Body of pancreas (tissue), 4 donors: Measurements from ENCODE around the gene CASKIN2. TPM values are rescaled to one million over a fixed set of nuclear protein-coding genes. Genes with fewer than 3 reads are reported as not detected.

Experiments
- ATAC-seq: fragments of 150-250 bp; one replicate; pipeline ENCODE4 v1.9.1; 2016
- DNase-seq, 4 donors: peaks; one replicate each; pipeline ENCODE4 v3.0.0-alpha.2; 2019
- H3K27ac ChIP-seq, 4 donors: fragments of 200-600 bp; sonication (generic); 1 replicate in 3 of 4; 2 replicates in 1 of 4; pipeline versions ENCODE4 v1.5.1 to v1.6.1; 2016 to 2019; ENCODE audit warnings: mild to moderate bottlenecking in 1 of 4, mixed read lengths in 1 of 4, moderate library complexity in 1 of 4
- H3K27me3 ChIP-seq, 2 donors: fragments of 200-600 bp; sonication (generic); one replicate each; pipeline ENCODE4 v1.6.0; 2016; ENCODE audit warnings: mild to moderate bottlenecking in 1 of 2
- H3K36me3 ChIP-seq, 2 donors: fragments of 200-600 bp; sonication (generic); replicated peaks in 1 of 2; 2 replicates each; pipeline ENCODE4 v1.5.1; 2016; ENCODE audit warnings: low read depth in 2 of 2; ENCODE audit not compliant: insufficient read depth in 1 of 2
- H3K4me1 ChIP-seq: fragments of 200-600 bp; sonication (generic); one replicate; pipeline ENCODE4 v1.6.0; 2016
- H3K4me3 ChIP-seq, 2 donors: fragments of 200-600 bp; sonication (generic); 1 replicate in 1 of 2; 2 replicates in 1 of 2; pipeline ENCODE4 v1.5.1; 2016 to 2019
- H3K9me3 ChIP-seq, 3 donors: fragments of 200-600 bp; sonication (generic); 1 replicate in 2 of 3; 2 replicates in 1 of 3; pipeline ENCODE4 v1.5.1; 2016
- CTCF ChIP-seq, 7 experiments: fragments of 450-650 bp in 4 of 7; fragments of 200-600 bp in 3 of 7; sonication (generic) in 3 of 7; IDR thresholded peaks; one replicate each; pipeline ENCODE4 v1.5.1; 2016 to 2019; ENCODE audit warnings: antibody characterized with exemption in 7 of 7
- POLR2A ChIP-seq, 3 donors: fragments of 450-650 bp; IDR thresholded peaks; one replicate each; pipeline ENCODE4 v1.6.1; 2016; ENCODE audit warnings: antibody characterized with exemption in 3 of 3, mild to moderate bottlenecking in 2 of 3
- WGBS, 2 donors: methylation state at CpG; one replicate each; pipeline ENCODE4 v1.1.5; 2017; 5-methylcytosine and 5-hydroxymethylcytosine counted together
- intact Hi-C: fragments of 100-400 bp; cut with DNase I; formaldehyde crosslinking; loops from one replicate; pipeline ENCODE4 v1.15.1; 2023
- total RNA-seq, 2 donors: library from RNA; depleted of rRNA; stranded (reverse); fragments of >200 nt; gene quantifications; one replicate each; pipeline ENCODE4 v1.1.0, GENCODE V29; 2016

The CASKIN2 gene
- total RNA-seq, 2 donors from 2014 or later: 9.1 to 16.2 TPM

- Histone ChIP-seq H3K4me1 (no peaks in the 10 kb centered on the region), H3K9me3 (no peaks in the 10 kb centered on the region), H3K4me3 (no peak overlapping the region), H3K36me3 (no peaks in the 10 kb centered on the region), H3K27ac (no peak overlapping the region), H3K27me3 (no peaks in the 10 kb centered on the region)
- TF ChIP-seq CTCF (IDR thresholded peaks at IDR 0.05) (no peak), POLR2A (IDR thresholded peaks at IDR 0.05) (no peak)
- WGBS, 2 donors: 78 to 90% methylated on average over 2 of the region's 2 CpGs
- ATAC-seq (no peak), DNase-seq (no peak)
- intact Hi-C loops: no loop called here
Measured at GRCh38 chr17:75463603-75464002, 51.7 kb downstream of the CASKIN2 start.

DNA sequence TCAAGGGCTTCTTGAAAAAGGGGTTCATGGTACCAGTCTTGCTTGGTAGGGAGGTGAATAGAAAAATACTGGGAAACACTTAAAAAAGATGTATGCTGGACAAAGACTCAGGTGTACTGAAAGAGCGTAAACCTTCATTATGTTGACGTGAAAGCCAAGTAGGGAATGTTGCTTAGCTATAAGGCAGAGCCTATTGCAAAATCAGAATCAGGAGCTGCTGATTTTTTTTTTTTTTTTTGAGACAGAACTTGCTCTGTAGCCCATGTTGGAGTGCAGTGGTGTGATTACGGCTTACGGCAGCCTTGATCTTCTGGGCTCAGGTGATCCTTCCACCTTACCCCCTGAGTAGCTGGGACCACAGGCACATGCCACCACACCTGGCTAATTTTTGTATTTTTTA is 55.0 kb downstream of the CASKIN2 start:
- peaks cover 10% of the 10 kb centered on the region for H3K4me1 ChIP-seq
- no peak for TF ChIP-seq CTCF (IDR thresholded peaks at IDR 0.05)
- TF ChIP-seq POLR2A (IDR thresholded peaks at IDR 0.05): no peak
- ATAC-seq (no peak), DNase-seq (no peak)
- no peaks in the 10 kb centered on the region for H3K27me3 ChIP-seq
- H3K36me3 ChIP-seq: no peaks in the 10 kb centered on the region
- 92 to 97% methylated on average over 3 to 4 of the region's 4 CpGs for WGBS, 2 donors
- H3K4me3 ChIP-seq: no peak overlapping the region
- no peak overlapping the region for H3K27ac ChIP-seq
- no peaks in the 10 kb centered on the region for H3K9me3 ChIP-seq
- intact Hi-C loops: no loop called here

- DNase-seq (peak in 1 of 4 donors; percentile 17), ATAC-seq (no peak)
- no peaks in the 10 kb centered on the region for H3K36me3 ChIP-seq
- peaks cover 10% of the 10 kb centered on the region for H3K4me1 ChIP-seq
- TF ChIP-seq POLR2A (IDR thresholded peaks at IDR 0.05): no peak
- no peak for TF ChIP-seq CTCF (IDR thresholded peaks at IDR 0.05)
- H3K27ac ChIP-seq: no peak overlapping the region
- H3K27me3 ChIP-seq: no peaks in the 10 kb centered on the region
- 59 to 68% methylated on average over 9 of the region's 9 CpGs for WGBS, 2 donors
- no peak overlapping the region for H3K4me3 ChIP-seq
- intact Hi-C loops: no loop called here
- H3K9me3 ChIP-seq: no peaks in the 10 kb centered on the region
Measured at GRCh38 chr17:75459590-75460267, 55.6 kb downstream of the CASKIN2 start.

DNA sequence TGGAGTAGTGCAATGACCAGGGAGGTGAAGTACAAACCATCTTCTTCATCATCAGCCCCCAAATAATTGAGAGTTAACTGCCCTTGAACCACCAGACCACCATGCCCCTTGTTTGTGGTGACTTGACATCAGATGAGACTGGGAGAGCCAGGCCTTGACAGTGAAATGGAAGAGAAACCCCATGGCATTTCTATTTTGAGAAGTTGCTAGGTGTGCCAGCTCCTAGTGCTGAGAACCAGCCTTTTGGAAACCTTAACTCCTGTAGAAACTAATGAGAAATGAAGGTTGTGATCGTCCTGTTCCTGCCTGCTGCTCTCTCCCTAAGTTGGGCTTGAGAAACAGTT is 56.1 kb downstream of the CASKIN2 start:
- no peak for TF ChIP-seq POLR2A (IDR thresholded peaks at IDR 0.05)
- TF ChIP-seq CTCF (IDR thresholded peaks at IDR 0.05): no peak

GRCh38 chr17:75457047-75457654 is 58.2 kb downstream of the CASKIN2 start:
- TF ChIP-seq POLR2A (IDR thresholded peaks at IDR 0.05): no peak
- no peak for TF ChIP-seq CTCF (IDR thresholded peaks at IDR 0.05)
- H3K4me3 ChIP-seq: peak overlapping the region; percentile 55 to 72
- H3K9me3 ChIP-seq: no peaks in the 10 kb centered on the region
- intact Hi-C loops: no loop called here
- ATAC-seq: peak; percentile 15
- DNase-seq: peak in 3 of 4 donors; percentile 16 to 31 (median 31)
- no peaks in the 10 kb centered on the region for H3K36me3 ChIP-seq
- H3K27ac ChIP-seq: peak overlapping the region in 3 of 4 donors; percentile 67 to 90 (median 69)
- 0 to 1% methylated on average over 11 to 38 of the region's 38 CpGs for WGBS, 2 donors
- H3K4me1 ChIP-seq: peaks cover 10% of the 10 kb centered on the region
- H3K27me3 ChIP-seq: no peaks in the 10 kb centered on the region

More for the DNA sequence above, 56.1 kb downstream of the CASKIN2 start:
- Histone ChIP-seq H3K9me3 (no peaks in the 10 kb centered on the region), H3K27ac (no peak overlapping the region), H3K4me1 (peaks cover 10% of the 10 kb centered on the region), H3K27me3 (no peaks in the 10 kb centered on the region), H3K36me3 (no peaks in the 10 kb centered on the region), H3K4me3 (no peak overlapping the region)
- intact Hi-C loops: no loop called here
- no peak for ATAC-seq
- 67 to 75% methylated on average over 1 of the region's 1 CpG for WGBS, 2 donors
- no peak for DNase-seq
